ENCODE data around the gene WDR74.
A peak's percentile ranks its signal among the peaks of the same experiment; 100 is the strongest.

The WDR74 gene

GRCh38 chr11:62791501-62792201 lies 47.7 kb downstream of the WDR74 start, which contains the start of gene TMEM223:
Gene TMEM223, minus strand, starts transcription at chr11:62792006. Its CDS starts 12 bp downstream, at chr11:62791994.
- DNase-seq = peak; percentile 60

- DNase-seq = no peak
Observed at GRCh38 chr11:62789576-62789975, 49.8 kb downstream of the WDR74 start.

DNA sequence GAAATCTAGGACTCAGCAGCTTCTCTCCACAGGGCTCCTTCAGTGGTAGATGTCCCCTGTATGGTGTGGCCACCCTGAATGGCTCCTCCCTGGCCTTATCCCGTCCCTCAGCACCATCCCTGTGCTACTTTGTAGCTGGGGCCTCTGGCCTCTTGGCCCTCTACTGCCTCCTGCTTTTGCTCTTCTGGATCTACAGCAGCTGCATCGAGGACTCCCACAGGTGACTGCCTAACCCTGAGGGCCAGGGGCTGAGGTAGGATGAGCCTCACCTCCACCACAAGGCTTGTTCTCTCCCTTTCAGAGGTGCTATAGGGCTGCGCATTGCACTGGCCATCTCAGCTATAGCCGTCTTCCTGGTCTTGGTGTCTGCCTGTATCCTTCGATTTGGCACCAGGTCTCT lies 50.4 kb downstream of the WDR74 start:
- DNase-seq = no peak

- peak; percentile 100 for DNase-seq
Observed at GRCh38 chr11:62787005-62787759, 52.2 kb downstream of the WDR74 start, which contains the start of gene TMEM179B. Gene TMEM179B, plus strand, starts transcription at chr11:62787402. Its CDS starts 30 bp downstream, at chr11:62787432.

DNA sequence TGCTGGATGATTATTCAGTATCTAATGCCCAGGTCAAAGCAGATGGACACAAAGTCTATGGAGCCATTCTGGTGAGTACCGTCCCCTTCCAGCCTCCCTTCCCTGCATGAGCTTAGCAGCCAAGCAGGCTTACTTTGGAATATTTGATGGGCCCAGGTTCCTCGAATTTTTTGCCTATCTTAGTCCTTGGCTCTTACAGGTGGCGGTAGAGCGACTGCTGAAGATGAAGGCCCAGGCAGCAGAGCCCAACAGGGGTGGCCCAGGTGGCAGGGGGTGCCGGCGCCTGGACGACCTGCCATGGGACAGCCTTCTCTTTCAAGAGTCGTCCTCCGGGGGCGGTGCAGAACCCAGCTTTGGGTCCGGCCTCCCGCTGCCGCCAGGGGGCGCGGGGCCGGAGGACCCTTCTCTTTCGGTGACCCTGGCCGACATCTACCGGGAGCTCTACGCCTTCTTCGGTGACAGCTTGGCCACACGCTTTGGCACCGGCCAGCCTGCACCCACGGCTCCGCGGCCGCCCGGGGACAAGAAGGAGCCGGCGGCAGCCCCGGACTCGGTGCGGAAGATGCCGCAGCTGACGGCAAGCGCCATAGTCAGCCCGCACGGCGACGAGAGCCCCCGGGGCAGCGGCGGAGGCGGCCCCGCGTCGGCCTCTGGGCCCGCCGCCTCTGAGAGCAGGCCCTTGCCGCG lies 52.9 kb downstream of the WDR74 start:
- peak; percentile 87 for DNase-seq

All from amniotic stem cell (primary cell).